Measurements from ENCODE around the gene RBM26. TPM values are rescaled to one million over a fixed set of nuclear protein-coding genes. Genes with fewer than 3 reads are reported as not detected.

Gene RBM26
- total RNA-seq, 4 donors from 2014 or later = 14.9 to 44.8 (median 23.1) TPM

GRCh38 chr13:79287939-79288795 is 117.9 kb downstream of the RBM26 start:
- TF ChIP-seq CTCF (IDR thresholded peaks at IDR 0.05 in 4 of 5, conservative IDR thresholded peaks at IDR 0.05 in 1 of 5) = no peak
- no peak for TF ChIP-seq POLR2A (IDR thresholded peaks at IDR 0.05)
- H3K9me3 ChIP-seq = no peaks in the 10 kb centered on the region
- no peak for DNase-seq
- in situ Hi-C loops (cut with MboI; ENCODE audit: low sequenced_read_pairs in 4 of 4) (no loop called here), intact Hi-C loops (cut with DNase I; ENCODE audit: low total_unique reads) (no loop called here)
- no peak overlapping the region for H3K4me3 ChIP-seq
- no peaks in the 10 kb centered on the region for H3K4me1 ChIP-seq
- no peaks in the 10 kb centered on the region for H3K36me3 ChIP-seq
- no peak for ATAC-seq
- no peak overlapping the region for H3K27ac ChIP-seq
- no peaks in the 10 kb centered on the region for H3K27me3 ChIP-seq

GRCh38 chr13:79285159-79285558 is 120.9 kb downstream of the RBM26 start:
- no peak overlapping the region for H3K27ac ChIP-seq
- intact Hi-C loops (cut with DNase I; ENCODE audit: low total_unique reads) (no loop called here), in situ Hi-C loops (cut with MboI; ENCODE audit: low sequenced_read_pairs in 4 of 4) (no loop called here)
- ATAC-seq (no peak), DNase-seq (no peak)
- no peaks in the 10 kb centered on the region for H3K9me3 ChIP-seq
- H3K27me3 ChIP-seq = no peaks in the 10 kb centered on the region
- TF ChIP-seq CTCF (IDR thresholded peaks at IDR 0.05 in 4 of 5, conservative IDR thresholded peaks at IDR 0.05 in 1 of 5) (no peak), POLR2A (IDR thresholded peaks at IDR 0.05) (no peak)
- no peaks in the 10 kb centered on the region for H3K4me1 ChIP-seq
- no peaks in the 10 kb centered on the region for H3K36me3 ChIP-seq
- no peak overlapping the region for H3K4me3 ChIP-seq

- H3K36me3 ChIP-seq = no peaks in the 10 kb centered on the region
- no peaks in the 10 kb centered on the region for H3K9me3 ChIP-seq
- no peak overlapping the region for H3K27ac ChIP-seq
- no peaks in the 10 kb centered on the region for H3K27me3 ChIP-seq
- intact Hi-C loops (cut with DNase I; ENCODE audit: low total_unique reads) = no loop called here
- no peaks in the 10 kb centered on the region for H3K4me1 ChIP-seq
- ATAC-seq (no peak), DNase-seq (no peak)
- in situ Hi-C loops (cut with MboI; ENCODE audit: low sequenced_read_pairs in 4 of 4) = no loop called here
- no peak overlapping the region for H3K4me3 ChIP-seq
- TF ChIP-seq CTCF (IDR thresholded peaks at IDR 0.05 in 4 of 5, conservative IDR thresholded peaks at IDR 0.05 in 1 of 5) = no peak
- TF ChIP-seq POLR2A (IDR thresholded peaks at IDR 0.05) = no peak
Measured at GRCh38 chr13:79283742-79284141, 122.3 kb downstream of the RBM26 start.

GRCh38 chr13:79282976-79283375 is 123.1 kb downstream of the RBM26 start:
- H3K27me3 ChIP-seq = no peaks in the 10 kb centered on the region
- in situ Hi-C loops (cut with MboI; ENCODE audit: low sequenced_read_pairs in 4 of 4) = no loop called here
- no peak for TF ChIP-seq POLR2A (IDR thresholded peaks at IDR 0.05)
- TF ChIP-seq CTCF (IDR thresholded peaks at IDR 0.05 in 4 of 5, conservative IDR thresholded peaks at IDR 0.05 in 1 of 5) = no peak

More at GRCh38 chr13:79282976-79283375, 123.1 kb downstream of the RBM26 start:
- intact Hi-C loops (cut with DNase I; ENCODE audit: low total_unique reads) = no loop called here
- DNase-seq (no peak), ATAC-seq (no peak)
- Histone ChIP-seq H3K4me3 (no peak overlapping the region), H3K4me1 (no peaks in the 10 kb centered on the region), H3K27ac (no peak overlapping the region), H3K9me3 (no peaks in the 10 kb centered on the region), H3K36me3 (no peaks in the 10 kb centered on the region)
